T-helper 1 cell treated with Interleukin-12 subunit alpha and Interleukin-12 subunit beta and Interleukin-4 antibody, amounts not matched to agents 30 μg/mL and 1 μg/mL, for 36 hours (primary cell): ENCODE results near the gene LIPM.

Source experiments
- H3K27ac Mint-ChIP-seq: one replicate; pipeline ENCODE4 v1.8.0; 2021; ENCODE audit warnings: mild to moderate bottlenecking, mixed read lengths
- H3K27me3 Mint-ChIP-seq: one replicate; pipeline ENCODE4 v1.8.0; 2021; ENCODE audit warnings: low read depth, mixed read lengths
- H3K36me3 Mint-ChIP-seq: one replicate; pipeline ENCODE4 v1.8.0; 2021; ENCODE audit warnings: low read depth, mixed read lengths
- H3K4me1 Mint-ChIP-seq: one replicate; pipeline ENCODE4 v1.8.0; 2021; ENCODE audit warnings: low read depth, mixed read lengths
- H3K4me3 Mint-ChIP-seq: one replicate; pipeline ENCODE4 v1.8.0; 2021; ENCODE audit warnings: mild to moderate bottlenecking, moderate library complexity, mixed read lengths
- H3K9me3 Mint-ChIP-seq: one replicate; pipeline ENCODE4 v1.8.0; 2021; ENCODE audit warnings: mixed read lengths

The LIPM gene

GRCh38 chr10:88787463-88787862, 15.1 kb upstream of the LIPM start:
- no peak overlapping the region for H3K27ac Mint-ChIP-seq
- H3K27me3 Mint-ChIP-seq, result peaks cover 31% of the 10 kb centered on the region
- H3K9me3 Mint-ChIP-seq, result no peaks in the 10 kb centered on the region
- H3K4me1 Mint-ChIP-seq, result peaks cover 2% of the 10 kb centered on the region
- H3K4me3 Mint-ChIP-seq, result no peak overlapping the region
- no peaks in the 10 kb centered on the region for H3K36me3 Mint-ChIP-seq

- Mint-ChIP-seq H3K4me3 (no peak overlapping the region), H3K27ac (no peak overlapping the region), H3K27me3 (peaks cover 34% of the 10 kb centered on the region), H3K36me3 (no peaks in the 10 kb centered on the region), H3K4me1 (peaks cover 14% of the 10 kb centered on the region), H3K9me3 (no peaks in the 10 kb centered on the region)
Measured at GRCh38 chr10:88788924-88789323, 13.6 kb upstream of the LIPM start.

DNA sequence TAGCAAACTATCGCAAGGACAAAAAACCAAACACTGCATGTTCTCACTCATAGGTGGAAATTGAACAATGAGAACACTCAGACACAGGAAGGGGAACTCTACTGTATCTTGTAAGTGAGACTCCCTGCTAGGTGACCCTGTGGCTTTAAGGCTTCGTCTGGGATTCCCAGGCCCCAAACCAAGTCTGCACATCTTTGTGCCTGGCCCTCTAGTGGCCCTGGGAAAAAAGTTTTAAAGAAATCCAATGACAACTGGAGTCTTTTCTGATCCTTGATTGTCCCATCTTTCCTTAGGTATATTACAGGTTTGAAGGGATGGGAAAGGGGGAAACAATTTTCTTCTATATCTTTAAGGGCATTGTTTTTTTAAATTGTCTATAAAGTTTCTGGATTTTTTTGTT, 10.6 kb upstream of the LIPM start:
- Mint-ChIP-seq H3K27me3 (peaks cover 40% of the 10 kb centered on the region), H3K27ac (no peak overlapping the region), H3K9me3 (no peaks in the 10 kb centered on the region), H3K4me3 (no peak overlapping the region), H3K4me1 (peaks cover 18% of the 10 kb centered on the region), H3K36me3 (no peaks in the 10 kb centered on the region)

- Mint-ChIP-seq H3K4me1 (peaks cover 18% of the 10 kb centered on the region), H3K4me3 (no peak overlapping the region), H3K9me3 (no peaks in the 10 kb centered on the region), H3K36me3 (no peaks in the 10 kb centered on the region), H3K27ac (no peak overlapping the region), H3K27me3 (peaks cover 47% of the 10 kb centered on the region)
Measured at GRCh38 chr10:88792661-88793060, 9.9 kb upstream of the LIPM start.

- H3K27me3 Mint-ChIP-seq, result peaks cover 52% of the 10 kb centered on the region
- H3K4me1 Mint-ChIP-seq, result peaks cover 18% of the 10 kb centered on the region
- H3K27ac Mint-ChIP-seq, result no peak overlapping the region
- no peaks in the 10 kb centered on the region for H3K9me3 Mint-ChIP-seq
- no peaks in the 10 kb centered on the region for H3K36me3 Mint-ChIP-seq
- peak overlapping the region; percentile 19 for H3K4me3 Mint-ChIP-seq
Measured at GRCh38 chr10:88793712-88794299, 8.7 kb upstream of the LIPM start.

DNA sequence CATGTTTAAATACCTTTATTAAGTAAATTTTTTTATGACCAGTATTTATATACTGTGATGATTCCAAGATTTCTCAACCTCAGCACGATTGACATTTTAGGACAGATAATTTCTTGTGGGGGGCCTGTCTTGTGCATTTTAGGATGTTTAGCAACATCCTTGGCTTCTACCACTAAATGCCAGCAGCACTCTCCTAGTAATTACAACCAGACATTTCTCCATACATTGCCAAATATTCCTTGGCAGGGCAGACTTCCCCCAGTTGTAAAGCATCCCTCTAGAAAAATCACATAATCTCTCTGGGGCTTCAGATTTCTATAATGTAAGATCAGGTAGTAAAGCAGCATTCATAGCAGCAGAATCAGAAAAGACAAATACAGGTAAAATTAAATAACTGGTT, 7.8 kb upstream of the LIPM start:
- no peaks in the 10 kb centered on the region for H3K9me3 Mint-ChIP-seq
- H3K4me3 Mint-ChIP-seq, result no peak overlapping the region
- H3K4me1 Mint-ChIP-seq, result peaks cover 18% of the 10 kb centered on the region
- no peak overlapping the region for H3K27ac Mint-ChIP-seq
- H3K36me3 Mint-ChIP-seq, result no peaks in the 10 kb centered on the region
- peaks cover 54% of the 10 kb centered on the region for H3K27me3 Mint-ChIP-seq

GRCh38 chr10:88800152-88801125, 2.1 kb upstream of the LIPM start:
- Mint-ChIP-seq H3K9me3 (no peaks in the 10 kb centered on the region), H3K4me1 (peaks cover 7% of the 10 kb centered on the region), H3K27me3 (peaks cover 77% of the 10 kb centered on the region), H3K27ac (no peak overlapping the region), H3K4me3 (no peak overlapping the region), H3K36me3 (no peaks in the 10 kb centered on the region)

GRCh38 chr10:88803641-88804040, 1.1 kb downstream of the LIPM start:
- H3K4me1 Mint-ChIP-seq, result peaks cover 7% of the 10 kb centered on the region
- no peak overlapping the region for H3K4me3 Mint-ChIP-seq
- no peaks in the 10 kb centered on the region for H3K9me3 Mint-ChIP-seq
- H3K27ac Mint-ChIP-seq, result no peak overlapping the region
- H3K27me3 Mint-ChIP-seq, result peaks cover 58% of the 10 kb centered on the region
- H3K36me3 Mint-ChIP-seq, result no peaks in the 10 kb centered on the region

GRCh38 chr10:88804083-88804812, 1.7 kb downstream of the LIPM start:
- H3K4me3 Mint-ChIP-seq, result no peak overlapping the region
- H3K27me3 Mint-ChIP-seq, result peaks cover 54% of the 10 kb centered on the region
- H3K36me3 Mint-ChIP-seq, result no peaks in the 10 kb centered on the region
- no peaks in the 10 kb centered on the region for H3K9me3 Mint-ChIP-seq
- H3K4me1 Mint-ChIP-seq, result peaks cover 7% of the 10 kb centered on the region
- no peak overlapping the region for H3K27ac Mint-ChIP-seq

GRCh38 chr10:88805361-88805760, 2.8 kb downstream of the LIPM start:
- Mint-ChIP-seq H3K27me3 (peaks cover 53% of the 10 kb centered on the region), H3K4me1 (peaks cover 11% of the 10 kb centered on the region), H3K27ac (no peak overlapping the region), H3K36me3 (no peaks in the 10 kb centered on the region), H3K9me3 (no peaks in the 10 kb centered on the region), H3K4me3 (no peak overlapping the region)

DNA sequence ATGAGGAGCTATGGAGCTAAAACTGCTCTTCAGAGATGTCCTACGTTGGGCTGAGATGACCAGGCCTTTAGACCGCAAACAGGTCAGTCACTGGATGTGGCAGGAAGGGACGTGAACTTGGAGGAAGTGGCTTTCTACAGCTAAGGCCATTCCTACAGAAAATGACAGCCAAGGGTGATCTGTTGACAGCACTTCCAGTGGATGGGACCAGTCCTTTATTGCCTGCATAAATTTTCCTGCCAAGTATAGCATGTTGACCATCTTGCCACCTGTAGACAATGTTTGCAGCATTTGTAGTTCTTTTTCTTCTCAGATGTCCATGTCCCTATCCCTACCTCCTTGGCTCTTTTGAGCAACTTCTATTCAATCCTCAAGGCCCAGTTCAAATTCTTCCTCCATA, 3.4 kb downstream of the LIPM start:
- Mint-ChIP-seq H3K36me3 (no peaks in the 10 kb centered on the region), H3K4me1 (peaks cover 11% of the 10 kb centered on the region), H3K4me3 (no peak overlapping the region), H3K27ac (no peak overlapping the region), H3K9me3 (no peaks in the 10 kb centered on the region), H3K27me3 (peaks cover 49% of the 10 kb centered on the region)

DNA sequence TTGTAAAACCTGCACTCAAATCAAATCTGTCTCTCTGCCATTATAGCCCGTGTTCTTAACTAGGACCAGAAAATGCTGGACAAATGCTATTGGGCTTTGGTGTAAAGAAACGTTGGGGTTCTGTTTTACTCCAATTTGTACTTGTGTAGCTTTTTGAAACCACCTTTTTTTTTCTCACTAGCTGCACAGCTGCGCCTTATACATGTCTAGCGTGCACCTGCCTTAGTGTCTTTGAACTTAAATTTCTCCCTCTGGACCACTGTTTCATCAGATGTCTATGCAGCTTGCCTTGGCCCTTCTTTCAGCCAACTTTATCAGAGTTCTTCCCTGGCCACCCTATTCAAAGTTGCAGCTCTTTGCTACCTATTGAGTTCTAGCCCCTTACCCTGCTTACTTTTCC, 7.1 kb downstream of the LIPM start:
- peaks cover 15% of the 10 kb centered on the region for H3K4me1 Mint-ChIP-seq
- H3K9me3 Mint-ChIP-seq, result no peaks in the 10 kb centered on the region
- no peak overlapping the region for H3K27ac Mint-ChIP-seq
- H3K27me3 Mint-ChIP-seq, result peaks cover 28% of the 10 kb centered on the region
- no peak overlapping the region for H3K4me3 Mint-ChIP-seq
- H3K36me3 Mint-ChIP-seq, result no peaks in the 10 kb centered on the region

DNA sequence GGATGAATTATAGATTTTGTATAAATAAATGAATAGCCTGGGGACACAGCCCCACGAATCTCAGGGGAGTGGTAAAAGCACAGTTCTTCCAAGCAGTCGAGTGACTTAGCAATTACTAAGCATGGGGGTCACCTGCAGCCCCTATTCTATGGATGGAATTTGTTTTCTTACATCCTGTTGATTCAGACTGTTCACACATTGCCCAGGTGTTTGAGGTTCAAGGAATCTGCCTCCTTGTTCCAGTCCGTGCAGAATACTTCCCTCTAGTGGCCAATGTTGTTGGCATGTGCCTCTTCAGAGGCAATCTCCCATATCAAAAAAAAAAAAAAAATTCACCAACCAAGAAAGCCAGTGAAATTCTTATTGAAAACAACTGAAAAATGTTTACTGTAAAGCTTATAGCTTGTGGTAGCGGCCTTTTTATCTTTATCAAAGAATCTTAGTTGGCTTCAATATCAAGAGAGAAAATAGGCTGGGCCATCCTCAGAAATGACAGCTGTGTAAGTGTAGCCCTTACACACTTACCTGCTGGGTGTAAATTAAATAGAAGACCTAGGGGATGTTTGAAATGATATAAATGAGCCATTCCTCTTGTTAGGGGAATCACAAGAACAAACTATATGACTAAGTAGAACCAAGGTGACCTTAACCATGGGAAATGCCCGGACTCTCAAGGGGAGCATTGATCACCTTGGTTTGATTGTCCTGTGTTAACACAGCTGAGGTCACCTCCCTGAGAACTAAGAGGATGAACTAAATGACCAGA, 7.8 kb downstream of the LIPM start:
- H3K4me1 Mint-ChIP-seq, result peaks cover 20% of the 10 kb centered on the region
- no peak overlapping the region for H3K4me3 Mint-ChIP-seq
- H3K36me3 Mint-ChIP-seq, result no peaks in the 10 kb centered on the region
- no peaks in the 10 kb centered on the region for H3K9me3 Mint-ChIP-seq
- H3K27me3 Mint-ChIP-seq, result peaks cover 27% of the 10 kb centered on the region
- no peak overlapping the region for H3K27ac Mint-ChIP-seq

DNA sequence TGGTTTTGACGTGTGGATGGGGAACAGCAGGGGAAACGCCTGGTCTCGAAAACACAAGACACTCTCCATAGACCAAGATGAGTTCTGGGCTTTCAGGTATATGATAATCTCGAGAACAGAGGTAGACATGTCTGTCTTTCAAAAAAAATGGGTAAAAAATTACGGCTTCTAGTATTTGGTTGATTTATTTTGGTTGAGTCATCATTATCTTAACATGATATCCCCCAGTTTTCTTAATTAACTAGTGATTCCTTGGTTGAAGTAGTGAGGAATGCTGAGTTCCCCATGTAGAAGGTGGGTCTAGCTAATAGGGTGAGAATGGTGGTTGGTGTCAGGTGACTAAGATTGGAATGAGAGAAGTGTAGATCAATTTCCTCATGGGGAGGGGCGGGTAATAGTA, 10.7 kb downstream of the LIPM start:
- no peak overlapping the region for H3K4me3 Mint-ChIP-seq
- H3K27ac Mint-ChIP-seq, result no peak overlapping the region
- no peaks in the 10 kb centered on the region for H3K9me3 Mint-ChIP-seq
- H3K36me3 Mint-ChIP-seq, result no peaks in the 10 kb centered on the region
- H3K4me1 Mint-ChIP-seq, result peaks cover 25% of the 10 kb centered on the region
- H3K27me3 Mint-ChIP-seq, result peaks cover 28% of the 10 kb centered on the region
